ENCODE results near the gene BROX. TPM values are rescaled to one million over a fixed set of nuclear protein-coding genes. Genes with fewer than 3 reads are reported as not detected.
"Not testable (repeated sequence)": the region's sequence is repeated elsewhere in the genome, so short reads cannot be mapped to it uniquely, and the experiment has no call there.

BROX gene
- total RNA-seq, 1 experiment from 2014 or later: 141 TPM

DNA sequence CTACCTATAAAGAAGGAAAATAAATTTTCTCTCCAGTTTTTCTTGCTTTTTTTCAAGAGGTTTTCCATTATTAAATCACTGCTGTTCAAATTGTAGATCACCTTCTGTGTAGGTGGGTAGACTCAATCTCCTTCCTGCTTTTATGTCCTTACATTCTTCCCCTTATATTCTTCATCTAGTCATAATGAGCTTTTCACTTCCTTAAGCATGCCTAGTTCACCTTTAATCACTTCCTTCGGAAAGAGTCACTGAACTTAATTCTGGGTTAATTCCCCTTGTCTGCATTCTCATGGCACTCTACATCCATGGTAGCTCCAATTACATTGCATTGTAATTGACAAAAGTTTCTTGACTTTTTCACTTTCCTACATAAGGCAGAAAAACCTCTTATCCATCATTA, 18.5 kb downstream of the BROX start:
- DNase-seq (ENCODE audit: low spot score): no peak

DNA sequence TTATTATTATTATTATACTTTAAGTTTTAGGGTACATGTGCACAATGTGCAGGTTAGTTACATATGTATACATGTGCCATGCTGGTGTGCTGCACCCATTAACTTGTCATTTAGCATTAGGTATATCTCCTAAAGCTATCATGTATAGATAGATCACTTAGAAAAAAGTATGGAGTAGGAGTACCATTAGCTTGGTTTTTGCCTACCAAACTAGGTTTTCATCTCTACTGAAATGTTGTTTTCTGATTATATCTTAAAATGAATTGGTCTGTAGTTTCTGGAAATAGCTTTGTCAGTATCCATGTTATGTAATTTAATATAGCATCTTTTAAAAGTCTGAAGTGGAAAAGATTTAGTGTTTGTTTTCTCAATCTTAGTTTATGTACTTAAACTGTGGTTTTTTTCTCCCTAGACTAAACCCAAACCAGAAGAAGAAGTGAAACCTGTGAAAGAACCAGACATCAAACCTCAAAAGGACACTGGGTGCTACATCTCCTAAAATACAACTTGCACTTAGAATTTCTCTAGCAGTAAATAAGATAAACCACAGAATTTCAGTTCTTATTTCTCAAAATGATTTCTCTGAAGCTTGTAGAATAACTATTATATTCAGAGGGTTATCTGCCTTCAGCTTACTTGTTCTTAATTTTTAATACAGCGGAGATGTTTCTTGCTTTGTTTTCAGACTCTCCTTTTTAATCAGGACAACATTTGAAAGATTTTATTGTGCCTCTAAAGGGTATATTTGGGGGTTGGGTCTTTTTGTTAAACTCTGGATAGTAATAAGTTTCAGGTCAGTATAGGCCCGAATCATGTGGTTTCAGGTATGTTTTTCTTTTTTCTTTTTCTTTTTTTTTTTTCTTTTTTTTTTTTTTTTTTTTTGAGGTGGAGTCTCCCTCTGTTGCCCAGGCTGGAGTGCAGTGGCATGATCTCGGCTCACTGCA, 20.1 kb downstream of the BROX start:
- no peak for DNase-seq (ENCODE audit: low spot score)

DNA sequence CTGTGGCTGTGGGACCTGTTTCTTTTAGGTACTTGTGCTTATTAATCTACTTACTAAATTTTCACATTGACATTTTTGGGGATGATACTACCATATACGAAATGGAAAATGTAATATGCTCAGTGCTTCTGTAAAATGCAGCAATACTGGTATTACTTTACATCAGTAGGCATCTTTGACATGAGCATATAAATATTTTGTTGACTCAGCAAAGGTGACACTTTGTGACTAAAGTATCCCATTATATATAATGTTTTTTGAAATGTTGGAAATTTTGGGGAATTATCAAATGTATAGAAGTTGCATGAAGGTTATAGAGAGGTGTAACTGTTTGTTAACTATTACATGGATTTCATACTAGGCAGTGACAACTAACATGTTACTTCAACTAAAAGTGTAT, 22.4 kb downstream of the BROX start:
- no peak for DNase-seq (ENCODE audit: low spot score)

DNA sequence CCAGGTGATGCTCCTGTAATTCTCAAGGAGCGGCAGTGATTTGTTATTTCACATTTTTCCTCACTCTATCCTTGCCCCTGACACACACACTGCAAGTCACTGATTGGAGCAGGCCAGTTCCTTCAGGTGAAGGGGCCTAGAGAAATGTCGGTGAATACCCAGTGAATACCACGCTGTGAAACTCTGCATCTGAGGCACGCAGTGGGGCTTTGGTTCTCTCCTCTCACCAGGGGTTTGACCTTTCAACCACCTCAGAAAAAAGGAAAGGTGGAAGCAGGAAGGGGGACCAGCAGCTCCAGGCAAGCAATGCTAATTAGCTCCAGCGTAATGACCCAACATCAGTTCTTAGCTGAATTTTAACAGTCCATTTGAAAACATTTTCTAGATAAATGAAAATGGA, 24.1 kb downstream of the BROX start:
- DNase-seq (ENCODE audit: low spot score): no peak

DNA sequence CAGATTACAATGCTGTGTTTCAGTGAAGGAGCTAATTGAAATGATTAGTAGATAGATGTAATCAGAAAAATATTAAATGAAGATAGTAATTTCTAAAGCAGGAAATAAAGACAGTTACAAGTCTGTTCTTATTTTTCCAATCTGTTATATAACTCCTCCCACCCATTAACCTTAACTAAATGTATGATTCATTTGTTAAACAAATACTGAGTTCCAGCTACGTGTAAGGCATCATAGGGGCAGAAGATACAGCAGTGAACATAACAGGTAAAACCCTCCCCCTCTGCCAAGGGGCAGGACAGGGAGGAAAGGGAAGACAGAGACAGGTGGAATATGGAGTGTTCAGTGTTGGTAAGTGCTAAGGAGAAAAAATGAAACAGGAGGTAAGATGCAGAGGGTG, 24.6 kb downstream of the BROX start, which contains the start of gene FAM177B:
TSS of gene FAM177B (plus strand) at position 231 of the 400 bp plus-strand sequence. CDS start 9,344 bp downstream, outside the sequence.
- no peak for DNase-seq (ENCODE audit: low spot score)

DNA sequence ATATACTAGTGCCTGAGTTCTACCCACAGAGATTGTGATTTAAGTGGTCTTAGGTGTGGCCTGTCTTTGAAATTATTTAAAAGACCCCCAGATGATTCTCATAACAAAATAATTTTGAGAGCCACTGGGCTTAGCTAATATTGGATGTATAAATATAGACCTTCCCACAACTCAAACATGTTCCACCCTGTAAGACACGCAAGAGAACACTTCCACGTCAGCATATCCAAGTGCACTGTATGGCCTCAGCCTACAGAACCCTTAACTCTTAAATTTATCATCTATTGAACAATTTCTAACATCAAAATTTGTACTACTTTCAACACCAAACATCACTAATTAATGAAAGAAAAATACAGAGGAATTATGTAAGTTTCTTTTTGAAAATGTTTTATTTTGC, 27.1 kb downstream of the BROX start:
- DNase-seq (ENCODE audit: low spot score): no peak

DNA sequence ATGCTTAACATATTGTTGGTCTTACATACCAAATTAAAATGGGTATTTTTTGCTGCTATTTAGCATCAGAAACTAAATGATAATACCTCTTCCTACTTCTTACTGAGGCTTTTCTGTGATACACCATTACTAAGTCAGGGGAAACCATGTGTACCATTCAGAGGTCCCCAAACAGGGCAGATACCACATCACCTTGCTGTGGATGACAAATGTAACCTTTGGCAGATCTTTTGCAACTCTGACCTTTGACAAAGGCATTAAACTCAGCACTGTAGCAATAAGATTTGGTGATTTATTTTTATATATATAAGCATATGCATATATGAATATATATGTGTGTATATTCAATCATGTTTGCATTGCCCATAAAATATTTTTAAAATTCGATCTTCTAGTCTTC, 27.6 kb downstream of the BROX start:
- DNase-seq (ENCODE audit: low spot score): no peak

DNA sequence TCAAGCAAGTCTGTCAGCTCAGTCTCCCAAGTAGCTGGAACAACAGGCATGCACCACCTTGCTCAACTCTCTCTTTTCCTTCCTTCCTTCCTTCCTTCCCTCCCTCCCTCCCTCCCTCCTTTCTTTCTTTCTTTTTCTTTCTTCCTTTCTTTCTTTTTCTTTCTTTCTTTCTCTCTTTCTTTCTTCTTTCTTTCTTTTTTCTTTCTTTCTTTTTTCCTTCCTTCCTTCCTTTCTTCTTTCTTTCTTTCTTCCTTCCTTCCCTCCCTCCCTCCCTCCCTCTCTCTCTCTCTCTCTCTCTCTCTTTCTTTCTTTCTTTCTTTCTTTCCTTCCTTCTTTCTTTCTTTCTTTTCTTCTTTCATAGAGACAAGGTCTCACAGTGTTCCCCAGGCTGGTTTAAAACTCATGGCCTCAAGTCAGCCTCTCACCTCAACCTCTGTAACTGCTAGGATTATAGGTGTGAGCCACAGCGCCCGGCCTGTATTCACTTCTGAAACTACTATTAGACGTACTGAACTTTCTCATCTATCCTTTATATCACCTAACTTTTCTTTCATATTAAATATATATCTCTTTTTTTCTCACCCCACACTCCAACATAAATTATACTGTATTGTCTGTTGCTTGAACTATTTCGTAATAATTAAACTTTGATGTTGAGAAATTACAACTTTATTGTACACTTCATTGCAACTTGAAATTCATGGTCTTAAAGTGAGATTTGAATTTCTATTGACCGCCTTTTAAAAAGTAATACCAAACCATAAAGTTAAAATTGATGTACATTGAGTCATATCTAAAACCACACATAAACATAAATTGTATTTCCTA, 29.5 kb downstream of the BROX start:
- not testable (repeated sequence) for DNase-seq (ENCODE audit: low spot score)

DNA sequence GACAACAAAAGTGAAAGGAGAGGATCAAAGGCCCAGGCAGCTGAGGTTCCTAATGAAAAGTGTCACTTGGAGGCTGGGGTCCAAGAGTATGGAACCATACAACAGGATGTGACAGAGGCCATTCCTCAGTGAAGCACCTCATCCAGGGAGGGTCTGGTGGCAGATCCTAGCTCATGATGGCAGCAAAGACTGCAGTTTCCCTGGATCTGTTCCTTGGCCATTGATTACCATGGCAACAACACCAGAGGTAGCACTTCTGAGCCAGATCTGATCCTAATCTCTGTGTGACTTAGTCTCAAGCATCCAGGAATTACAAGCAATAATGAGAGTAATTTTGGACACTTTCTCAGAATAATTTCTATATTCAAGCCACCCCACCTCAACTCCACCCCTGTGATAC, 37.6 kb downstream of the BROX start:
- no peak for DNase-seq (ENCODE audit: low spot score)

DNA sequence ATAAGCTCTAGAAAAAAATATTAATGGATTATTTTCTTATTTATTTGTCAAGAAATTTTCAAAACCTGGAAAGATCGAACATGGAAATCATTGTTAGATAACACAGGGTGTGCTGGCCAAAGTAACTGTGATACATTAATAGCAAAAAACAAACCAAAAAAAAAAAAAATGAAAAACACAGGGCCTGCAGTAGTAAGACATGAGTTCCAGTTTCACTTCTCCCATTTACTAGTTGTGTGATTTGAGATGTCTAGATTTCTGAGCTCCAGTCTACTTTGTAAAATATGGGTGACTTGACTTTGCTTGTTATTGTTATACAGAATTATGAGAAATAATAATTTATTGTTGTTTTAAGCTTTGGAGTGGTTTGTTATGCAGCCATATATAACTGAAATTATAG, 38.3 kb downstream of the BROX start:
- DNase-seq (ENCODE audit: low spot score): no peak

DNA sequence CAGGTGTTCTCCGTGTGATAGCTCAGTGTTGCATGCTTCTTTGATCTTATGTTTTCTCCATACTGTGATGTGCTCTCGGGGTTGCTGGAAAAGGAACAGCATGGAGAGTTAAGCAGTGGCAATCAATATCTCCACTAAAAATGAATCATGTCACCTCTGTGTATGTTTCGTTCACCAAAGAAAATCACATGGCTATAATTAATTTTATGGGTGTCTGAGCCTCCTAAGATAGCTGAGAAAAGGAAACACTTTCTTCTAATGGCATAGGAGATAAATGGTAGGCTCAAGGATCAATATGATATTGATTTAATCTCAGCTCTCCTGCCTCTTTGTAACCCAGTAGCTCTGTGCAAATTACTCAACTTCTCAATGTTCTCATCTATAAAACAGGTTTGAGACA, 38.9 kb downstream of the BROX start:
- no peak for DNase-seq (ENCODE audit: low spot score)

DNA sequence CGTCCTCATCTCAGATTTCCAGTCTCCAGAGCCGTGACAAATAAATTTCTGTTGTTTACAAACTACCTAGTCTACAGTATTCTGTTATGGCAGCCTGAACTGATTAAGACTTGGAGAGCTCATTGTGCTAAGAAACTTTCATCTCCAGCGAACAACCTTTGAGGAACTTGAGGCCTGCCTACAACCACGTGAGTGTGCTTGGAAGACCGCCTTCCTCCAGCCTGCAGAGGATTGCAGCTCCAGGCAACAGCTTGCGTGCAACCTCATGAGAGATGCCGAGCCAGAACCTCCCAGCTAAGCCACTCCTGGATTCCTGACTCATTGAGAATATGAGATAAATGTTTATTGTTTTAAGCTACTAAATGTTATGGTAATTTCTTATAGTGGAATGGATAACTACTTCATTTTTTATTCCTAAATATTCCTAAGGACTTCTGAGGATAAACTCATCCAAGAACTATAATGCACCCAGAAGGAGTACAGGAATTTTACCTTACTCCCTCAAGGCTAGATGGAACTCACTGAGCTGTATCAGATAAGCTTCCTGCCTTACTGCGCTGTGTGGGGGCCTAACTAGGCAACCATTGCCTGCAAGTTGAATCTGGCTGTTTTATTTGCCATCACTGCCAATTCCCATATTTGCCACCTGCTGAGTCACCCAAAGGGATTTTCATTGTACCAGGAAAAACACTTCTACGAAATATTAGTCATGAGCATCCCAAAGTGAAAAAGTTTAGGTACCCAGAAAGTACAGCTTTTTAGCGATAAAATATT, 42.2 kb downstream of the BROX start:
- peak; percentile 91 for DNase-seq (ENCODE audit: low spot score)

DNA sequence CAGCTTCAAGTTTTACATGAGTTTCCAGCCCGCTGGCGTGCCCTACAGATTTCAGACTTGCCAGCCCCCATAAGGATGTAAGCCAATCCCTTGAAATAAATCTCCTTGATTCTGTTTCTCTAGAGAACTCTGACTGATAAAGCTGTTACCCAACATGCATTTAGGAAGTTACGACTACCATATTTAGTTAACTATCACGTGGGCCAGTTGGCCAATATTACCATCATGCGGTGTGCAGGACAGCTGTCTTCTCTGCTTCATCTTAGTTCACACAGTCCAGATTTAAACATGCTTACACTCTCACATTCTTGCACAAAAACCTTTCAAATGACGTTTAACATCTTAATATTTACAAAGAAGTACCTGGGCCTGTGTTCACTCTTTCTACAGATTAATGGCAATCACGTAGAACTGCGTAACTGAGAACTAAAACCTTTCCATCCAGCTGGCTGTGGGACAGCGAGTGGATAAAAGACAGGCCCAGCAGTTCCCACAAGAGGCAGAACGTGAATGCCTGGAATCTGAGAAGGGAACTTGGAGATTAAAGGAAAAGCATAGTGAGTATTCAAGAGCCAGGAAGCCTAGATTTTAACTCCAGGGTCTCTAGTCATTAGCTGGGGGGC, 45.4 kb downstream of the BROX start:
- DNase-seq (ENCODE audit: low spot score): no peak

DNA sequence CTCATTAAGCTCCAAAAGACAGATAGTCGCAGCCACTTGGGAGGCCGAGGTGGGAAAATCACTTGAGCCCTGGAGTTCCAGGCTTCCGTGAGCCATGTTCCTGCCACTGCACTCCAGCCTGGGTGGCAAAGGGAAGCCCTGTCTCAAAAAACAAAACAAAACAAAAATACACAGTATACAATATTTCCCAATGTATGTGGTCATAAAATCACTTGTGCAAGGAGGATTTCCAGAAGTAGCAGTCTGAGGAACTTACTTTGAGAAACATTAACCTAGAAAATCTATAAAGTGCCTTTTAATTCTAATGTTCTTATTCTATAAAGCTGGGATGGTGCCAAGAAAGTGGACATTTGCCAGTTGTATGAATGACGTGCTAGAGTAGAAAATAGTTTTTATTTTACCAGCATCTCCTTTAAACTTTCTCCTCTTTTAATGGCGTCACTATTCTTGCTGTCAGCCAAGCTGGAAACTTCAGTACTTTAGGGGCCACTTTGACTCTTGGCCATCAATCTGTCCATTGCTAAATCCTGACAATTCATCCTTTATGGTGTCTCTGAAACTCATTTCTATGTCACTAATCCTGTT, 47.2 kb downstream of the BROX start:
- no peak for DNase-seq (ENCODE audit: low spot score)

DNA sequence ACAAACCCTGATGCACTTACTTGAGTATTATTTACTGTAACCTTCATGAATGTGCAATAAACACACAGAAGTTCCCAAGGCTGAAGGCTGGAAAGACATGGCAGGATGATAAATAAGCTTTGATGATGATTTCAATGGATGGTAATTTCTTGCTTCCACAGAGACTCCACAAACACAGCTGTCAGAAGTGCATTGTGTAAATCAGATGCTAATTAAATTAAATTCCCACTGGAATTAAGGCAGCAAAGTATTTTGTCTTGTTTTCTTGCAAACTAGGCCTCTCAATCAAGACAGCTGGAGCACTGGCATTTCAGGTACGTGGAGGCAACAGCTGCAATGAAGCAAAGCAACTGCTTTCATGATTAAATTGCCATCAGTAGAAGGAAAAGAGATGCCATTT, 48.7 kb downstream of the BROX start:
- no peak for DNase-seq (ENCODE audit: low spot score)

DNA sequence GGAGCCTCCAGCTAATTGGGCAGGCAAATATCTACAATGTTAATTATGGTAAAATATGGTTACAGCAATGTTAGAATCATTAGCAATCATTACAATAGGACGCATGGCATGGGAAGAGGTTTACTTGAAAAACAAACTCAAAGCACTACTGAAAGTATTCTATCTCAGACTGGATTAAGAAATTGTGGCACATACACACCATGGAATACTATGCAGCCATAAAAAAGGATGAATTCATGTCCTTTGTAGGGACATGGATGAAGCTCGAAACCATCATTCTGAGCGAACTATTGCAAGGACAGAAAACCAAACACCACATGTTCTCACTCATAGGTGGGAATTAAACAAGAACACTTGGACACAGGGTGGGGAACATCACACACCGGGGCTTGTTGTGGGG, 49.8 kb downstream of the BROX start:
- DNase-seq (ENCODE audit: low spot score): not testable (repeated sequence)

DNA sequence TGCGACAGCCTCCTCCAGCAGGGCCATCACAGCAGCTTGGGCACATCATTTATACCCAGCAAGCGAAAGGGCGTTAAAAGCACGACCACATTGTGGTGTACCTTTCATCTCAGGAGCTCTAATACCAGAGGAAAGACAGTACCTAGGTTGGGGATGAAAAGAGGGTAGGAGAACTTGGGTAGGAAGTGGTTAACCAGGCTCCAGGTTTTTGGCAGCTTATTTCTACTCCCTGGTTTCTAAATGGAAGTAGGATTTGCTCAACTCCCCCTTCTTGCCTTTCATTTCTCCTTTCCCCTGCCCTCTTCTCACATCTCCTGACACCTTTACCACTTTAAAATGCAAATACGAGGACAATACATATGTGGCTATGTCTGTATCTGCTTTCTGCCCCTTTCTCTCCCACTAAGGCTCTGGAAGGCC, 54.8 kb downstream of the BROX start:
- DNase-seq (ENCODE audit: low spot score): no peak

DNA sequence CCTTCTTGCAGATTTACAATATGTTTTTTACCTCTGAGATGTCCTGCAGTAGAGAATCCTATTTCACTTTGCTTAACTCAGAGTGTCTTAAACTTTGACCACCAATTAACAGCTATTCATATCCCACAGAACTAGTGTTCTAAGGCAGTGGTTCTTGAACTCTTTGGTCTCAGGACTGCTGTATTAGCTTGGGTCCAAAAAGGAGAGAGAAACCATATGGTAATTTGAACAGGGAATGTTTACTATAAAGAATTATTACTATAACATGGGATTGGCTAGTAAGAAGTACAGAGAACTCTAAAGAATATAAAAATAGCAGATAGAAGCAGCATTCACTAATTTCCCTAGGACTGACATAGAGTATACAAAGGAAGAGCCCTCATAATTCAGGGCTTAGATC, 56.2 kb downstream of the BROX start:
- no peak for DNase-seq (ENCODE audit: low spot score)

DNA sequence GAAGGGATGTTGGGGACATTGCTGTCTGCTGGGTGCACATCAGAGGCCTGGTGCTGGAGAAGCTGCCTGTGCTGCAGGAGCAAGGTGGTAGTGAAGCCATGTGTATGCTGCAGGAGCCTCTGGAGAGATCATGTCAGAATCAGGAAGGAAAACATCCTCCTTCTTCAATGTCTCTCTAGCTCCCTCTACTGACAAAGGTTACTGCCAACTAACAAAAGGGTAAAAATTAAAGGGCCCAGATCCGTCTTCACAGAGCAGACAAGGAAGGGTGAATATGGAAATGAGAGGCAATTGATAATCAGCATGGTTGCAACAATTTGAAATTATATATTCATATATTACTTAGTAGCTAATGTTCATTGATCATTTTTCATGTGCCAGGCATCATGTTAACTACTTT, 56.8 kb downstream of the BROX start:
- no peak for DNase-seq (ENCODE audit: low spot score)

DNA sequence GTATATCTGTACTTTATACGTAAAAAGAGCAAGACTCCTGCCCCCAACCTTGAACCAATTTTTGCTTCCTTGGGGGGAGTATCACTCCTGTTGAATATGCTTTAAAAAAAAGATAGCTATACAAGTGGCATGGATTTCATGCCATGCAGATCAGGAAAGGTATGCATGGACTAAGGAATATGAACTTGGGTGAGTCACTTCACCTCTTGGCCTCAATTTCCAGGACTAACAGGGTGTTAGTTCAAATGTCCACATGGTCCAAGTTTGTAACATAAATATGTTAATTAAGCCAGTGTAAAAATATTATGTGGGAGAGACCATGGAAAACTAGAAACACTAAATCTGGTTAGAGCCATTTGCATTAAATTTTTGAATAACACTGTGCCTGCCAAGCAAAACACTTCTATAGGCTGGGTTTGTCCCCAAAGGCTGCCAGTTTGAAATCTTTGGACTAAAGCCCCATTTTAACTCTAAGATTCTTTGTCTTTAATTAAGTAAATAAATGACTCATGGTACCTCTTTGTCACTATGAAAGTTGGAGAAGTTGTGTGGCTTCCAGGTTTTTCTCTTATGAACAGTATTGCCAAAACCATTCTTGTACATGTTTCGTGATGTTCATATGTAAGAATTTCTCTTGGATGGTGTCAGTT, 57.7 kb downstream of the BROX start:
- no peak for DNase-seq (ENCODE audit: low spot score)

DNA sequence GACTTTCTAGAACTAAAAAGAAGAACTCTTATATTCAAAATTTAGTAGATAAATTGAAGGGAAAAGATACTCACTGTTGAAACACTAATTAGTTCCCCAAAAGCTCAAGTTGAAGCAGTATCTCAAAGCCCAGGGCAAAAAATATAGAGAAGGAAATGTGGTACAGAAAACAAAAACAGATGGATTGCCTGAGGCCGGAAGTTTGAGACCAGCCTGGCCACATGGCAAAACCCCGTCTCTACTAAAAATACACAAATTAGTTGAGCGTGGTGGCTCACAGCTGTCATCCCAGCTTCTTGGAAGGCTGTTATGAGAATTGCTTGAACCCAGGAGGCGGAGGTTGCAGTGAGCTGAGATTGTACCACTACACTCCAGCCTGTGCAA, 60.6 kb downstream of the BROX start:
- no peak for DNase-seq (ENCODE audit: low spot score)
